Muscle of arm (tissue), 12 donors: Measurements from ENCODE around the gene TSPAN9. TPM values are rescaled to one million over a fixed set of nuclear protein-coding genes. Genes with fewer than 3 reads are reported as not detected.

Experiments used
- DNase-seq: peaks from one replicate; pipeline ENCODE4 v3.0.0-alpha.2; 2013
- polyA plus RNA-seq, 12 donors: library from polyadenylated mRNA; unstranded; fragments of 120-200 nt; gene quantifications; one replicate each; pipeline ENCODE4 v1.2.1, GENCODE V29; 2013; ENCODE audit not compliant: insufficient read length in 12 of 12

Gene TSPAN9
- polyA plus RNA-seq, 12 donors: 55.2 to 563 (median 115) TPM

DNA sequence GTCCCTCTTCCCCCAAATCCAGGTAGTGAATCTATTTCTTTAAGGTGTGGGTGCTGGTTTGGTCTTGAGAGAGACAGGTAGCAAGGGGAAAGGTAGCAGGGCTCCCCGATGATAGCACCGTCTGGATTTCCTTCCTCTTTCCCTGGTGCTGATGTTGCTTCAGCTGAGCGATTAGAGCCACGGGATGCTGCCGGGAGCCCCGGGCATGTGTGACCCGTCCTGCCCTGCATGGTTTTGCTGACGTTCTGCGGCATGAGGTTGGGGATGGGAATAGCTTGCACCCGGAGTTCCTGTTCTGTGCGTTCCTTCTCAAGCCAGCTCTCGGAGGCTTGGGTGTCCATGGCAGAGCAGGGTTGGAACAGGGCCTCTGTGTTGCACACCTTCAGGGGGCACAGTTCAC lies 107.3 kb downstream of the TSPAN9 start:
- no peak for DNase-seq

DNA sequence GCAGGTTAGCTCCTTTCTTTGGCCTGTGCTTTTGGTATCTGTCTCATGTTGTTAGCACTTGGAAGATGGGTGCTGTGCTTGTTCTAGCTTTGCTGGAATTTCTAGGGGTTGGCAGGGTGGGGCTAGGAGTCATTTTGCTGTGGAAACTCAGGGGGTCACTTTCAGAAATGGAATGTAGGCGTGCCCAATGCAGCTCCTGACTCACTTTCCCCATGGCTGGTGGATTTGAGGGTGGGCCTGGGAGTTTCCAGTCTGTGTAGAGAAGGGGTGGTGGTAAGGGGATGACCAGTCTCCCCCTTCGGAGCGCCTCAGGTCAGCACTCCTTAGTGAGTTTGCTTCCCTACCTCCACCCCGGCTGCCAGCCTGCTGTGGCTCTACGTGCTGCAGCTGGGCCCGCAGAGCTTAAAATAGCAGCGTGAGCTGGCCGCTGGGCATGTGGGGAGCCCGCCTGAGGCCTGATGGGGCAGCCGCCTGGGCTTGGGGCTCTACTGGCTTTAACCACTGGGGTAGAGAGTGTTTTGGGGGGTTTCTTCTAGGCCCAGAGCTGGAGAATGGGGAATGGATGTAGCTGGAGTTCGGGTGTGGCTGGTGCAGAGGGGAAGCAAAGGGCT lies 108.2 kb downstream of the TSPAN9 start:
- DNase-seq: no peak

DNA sequence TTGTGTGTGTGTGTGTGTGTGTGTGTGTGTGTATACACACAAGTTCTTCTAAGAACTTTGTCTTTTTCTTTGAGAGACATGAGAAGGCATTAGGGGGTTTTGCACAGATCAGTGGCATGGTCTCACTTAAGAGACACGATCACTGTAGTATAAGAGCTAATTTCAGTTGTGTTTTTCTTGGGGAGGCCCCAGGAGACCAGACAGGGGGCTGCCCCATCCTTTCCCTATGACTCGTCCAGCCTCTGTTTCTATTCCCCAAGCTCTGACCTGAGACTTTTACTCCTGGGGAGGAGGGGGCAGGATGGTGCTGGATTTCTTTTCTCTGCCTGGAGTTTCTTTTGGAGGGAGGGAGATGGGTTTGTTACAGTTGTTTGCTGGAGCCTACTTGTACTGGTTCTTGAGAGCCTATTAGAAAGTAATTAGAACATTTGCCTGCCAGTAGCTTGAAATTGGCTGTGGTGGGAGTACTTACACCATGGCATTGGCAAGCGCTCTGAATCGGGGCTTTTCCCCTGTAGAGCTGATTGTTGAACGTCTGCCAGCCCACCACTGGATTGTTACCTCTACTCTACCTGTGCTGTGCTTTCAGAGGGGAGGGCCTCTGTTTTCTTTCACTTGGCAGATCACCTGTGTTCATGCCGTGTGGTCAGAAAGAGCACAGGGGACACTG lies 109.5 kb downstream of the TSPAN9 start:
- no peak for DNase-seq

DNA sequence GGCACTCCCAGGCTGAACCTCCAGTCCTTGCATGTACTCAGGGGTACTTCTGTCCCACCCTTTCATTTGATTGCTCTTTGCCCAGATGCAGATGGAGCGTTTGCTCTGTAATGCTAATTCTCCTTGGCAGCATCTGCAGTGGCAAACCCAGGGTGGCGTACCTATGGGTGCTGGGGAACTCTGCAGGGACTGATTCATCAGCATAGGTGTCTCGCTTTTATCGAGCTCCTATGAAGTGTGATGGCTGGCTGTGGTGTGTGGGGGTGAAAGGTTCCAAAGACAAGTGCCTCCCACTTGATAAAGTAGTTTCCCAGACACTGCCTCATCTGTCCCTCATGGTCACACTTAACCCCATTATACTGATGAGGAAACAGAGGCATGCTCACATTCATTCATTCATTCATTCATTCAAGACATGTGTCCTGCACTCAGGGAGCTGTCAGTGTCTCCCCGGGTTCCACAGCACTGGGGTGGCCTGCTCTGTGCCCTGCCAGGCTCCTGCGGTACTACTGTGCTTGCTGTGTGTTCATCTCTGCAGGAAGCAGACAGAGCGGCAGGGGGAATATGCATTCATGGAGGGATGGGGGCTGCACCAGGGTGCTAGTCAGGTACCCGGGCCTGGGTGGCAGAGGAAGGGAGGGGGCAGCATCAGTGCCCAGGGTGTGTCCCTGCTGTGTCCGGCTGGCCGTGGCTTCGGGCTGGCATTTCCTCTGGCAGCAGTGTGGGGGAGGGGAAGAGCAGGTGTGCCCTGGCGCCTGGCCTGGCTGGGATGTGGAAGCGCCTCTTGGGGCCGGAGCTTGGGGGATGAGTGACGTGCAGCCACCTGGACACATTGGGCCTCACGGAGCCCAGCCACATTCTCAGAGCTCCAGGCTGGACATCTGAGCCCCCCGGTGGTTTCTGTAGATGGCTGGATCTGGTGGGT lies 110.9 kb downstream of the TSPAN9 start:
- DNase-seq: no peak

DNA sequence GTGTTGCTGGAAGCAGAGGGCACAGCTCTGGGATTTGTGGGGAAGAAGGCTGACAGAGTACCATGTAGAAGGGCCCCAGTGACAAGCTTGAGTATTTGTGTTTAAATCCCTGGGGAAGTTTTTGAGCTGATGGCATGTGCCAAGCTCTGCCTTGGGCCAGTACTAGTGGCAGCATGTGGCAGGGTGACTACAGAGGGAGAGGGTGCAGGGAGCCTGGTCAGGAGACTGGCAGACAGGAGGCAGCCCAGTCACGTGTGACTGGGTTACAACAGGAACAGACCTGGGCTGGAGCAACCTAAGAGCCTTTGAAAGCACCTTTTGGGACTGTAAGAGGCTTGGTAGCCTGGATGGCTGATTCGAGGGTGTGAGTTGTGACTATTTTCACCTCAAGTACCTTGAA lies 112.1 kb downstream of the TSPAN9 start:
- no peak for DNase-seq

DNA sequence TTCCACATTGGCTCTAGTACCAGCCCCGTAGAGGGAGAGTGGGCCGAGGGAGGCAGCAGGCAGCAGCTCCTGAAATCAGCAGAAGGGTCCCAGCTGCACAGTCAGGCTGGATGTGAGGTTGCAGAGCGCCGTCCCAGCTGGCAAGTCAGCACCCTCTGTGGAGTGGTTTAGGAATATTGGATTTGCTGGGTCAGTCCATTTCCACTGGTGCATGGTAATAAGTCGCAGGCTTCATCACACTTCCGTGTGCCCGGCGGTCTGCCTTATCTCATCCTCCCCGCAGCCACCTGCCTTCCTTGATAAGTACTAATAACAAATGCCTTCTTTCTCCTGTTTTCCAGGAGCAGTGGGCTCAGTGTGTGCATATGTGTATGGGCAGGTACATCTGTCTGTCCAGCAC lies 112.9 kb downstream of the TSPAN9 start:
- no peak for DNase-seq

DNA sequence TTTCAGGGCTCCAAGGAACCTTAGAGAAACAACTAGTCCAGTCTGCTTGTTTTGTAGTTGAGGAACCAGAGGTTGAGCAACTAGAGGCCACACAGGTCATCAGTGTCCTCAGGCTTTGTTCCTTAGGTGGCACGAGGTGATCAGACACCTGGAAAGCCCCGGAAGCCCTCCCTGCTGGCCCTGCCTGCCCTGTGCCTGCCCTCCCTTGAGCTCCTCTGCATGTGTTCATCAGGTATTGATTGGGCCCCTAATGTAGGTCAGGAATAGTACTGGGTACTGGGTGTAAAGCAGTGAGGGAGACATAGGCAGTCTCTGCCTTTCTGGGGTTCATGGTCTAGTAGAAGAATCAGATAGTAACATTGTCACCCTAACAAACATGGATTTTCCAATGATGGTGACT lies 114.3 kb downstream of the TSPAN9 start:
- DNase-seq: no peak

DNA sequence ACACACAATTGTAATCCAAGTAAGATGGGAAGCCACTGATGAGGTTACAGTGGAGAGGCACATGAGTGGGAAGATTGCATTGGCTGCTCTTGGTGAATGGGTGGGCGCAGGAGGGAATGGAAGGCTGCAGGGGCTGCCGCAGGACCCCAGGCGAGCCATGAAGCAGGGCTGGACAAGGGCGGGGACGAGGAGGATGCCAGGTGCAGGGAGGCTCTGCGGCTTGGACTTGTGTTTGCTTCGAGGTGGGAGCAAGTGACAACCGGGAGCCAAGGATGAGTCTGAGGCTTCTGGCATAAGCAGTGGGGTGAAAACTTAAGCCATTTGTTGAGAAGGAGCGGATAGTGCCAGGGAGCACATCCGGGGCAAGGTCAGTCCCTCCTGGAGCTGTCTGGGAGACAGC lies 115.0 kb downstream of the TSPAN9 start:
- DNase-seq: no peak

DNA sequence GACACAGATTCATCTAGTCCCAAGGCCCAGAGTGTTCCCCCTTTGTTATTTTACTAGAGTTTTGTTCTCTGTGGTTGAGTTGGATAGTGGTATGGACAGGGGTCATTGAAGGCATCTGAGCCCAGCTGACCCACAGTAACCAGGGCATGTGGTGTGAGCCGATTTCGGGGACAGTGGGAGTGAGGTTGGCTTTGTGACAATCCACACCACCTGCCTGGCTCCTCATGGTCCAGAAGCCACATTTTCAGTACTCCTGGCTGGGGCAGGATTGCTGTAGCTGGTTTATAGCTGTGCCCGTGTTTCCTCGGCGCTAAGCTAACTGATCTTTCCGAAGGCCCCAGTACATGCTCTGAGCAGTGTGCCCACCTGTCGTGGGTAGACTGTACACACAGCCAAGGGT lies 116.0 kb downstream of the TSPAN9 start:
- DNase-seq: no peak

DNA sequence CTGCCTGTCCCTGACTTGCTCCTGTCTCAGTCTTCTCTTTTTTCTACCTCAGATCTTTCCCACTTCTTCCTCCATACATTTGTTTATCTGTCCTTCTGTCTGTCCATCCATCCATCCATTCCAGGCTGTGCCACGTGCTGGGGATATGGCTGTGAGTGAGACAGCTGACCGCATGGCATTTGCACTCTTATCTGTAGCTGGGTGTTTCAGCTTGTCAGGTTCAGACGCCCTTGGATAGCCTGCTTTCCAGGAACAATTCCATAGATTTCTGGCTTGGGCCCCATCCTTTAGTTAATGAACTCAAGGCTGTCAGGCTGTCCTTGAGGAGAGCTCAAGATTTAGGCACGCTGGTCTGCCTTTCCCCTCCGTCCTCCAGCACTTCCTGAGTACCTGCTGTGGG lies 116.6 kb downstream of the TSPAN9 start:
- no peak for DNase-seq

DNA sequence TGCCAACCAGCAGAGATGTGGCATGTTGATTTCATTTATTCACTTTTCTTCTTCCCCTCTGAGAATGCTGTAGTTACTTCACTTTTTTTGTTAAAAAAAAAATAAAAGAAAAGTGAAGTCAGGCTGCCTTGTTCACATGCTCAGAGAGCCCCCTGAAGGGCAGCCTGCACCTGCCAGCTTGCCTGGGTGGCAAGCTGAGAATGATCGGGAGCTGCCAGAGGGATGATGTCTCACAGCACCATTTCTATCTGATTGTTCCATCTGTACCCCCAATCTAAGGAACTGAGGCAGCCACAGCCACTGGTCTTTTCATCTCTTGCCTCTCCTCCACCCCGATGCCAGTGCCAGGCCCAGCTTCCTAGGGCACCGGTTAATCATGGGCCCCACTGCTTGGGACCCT lies 118.2 kb downstream of the TSPAN9 start:
- DNase-seq: no peak

DNA sequence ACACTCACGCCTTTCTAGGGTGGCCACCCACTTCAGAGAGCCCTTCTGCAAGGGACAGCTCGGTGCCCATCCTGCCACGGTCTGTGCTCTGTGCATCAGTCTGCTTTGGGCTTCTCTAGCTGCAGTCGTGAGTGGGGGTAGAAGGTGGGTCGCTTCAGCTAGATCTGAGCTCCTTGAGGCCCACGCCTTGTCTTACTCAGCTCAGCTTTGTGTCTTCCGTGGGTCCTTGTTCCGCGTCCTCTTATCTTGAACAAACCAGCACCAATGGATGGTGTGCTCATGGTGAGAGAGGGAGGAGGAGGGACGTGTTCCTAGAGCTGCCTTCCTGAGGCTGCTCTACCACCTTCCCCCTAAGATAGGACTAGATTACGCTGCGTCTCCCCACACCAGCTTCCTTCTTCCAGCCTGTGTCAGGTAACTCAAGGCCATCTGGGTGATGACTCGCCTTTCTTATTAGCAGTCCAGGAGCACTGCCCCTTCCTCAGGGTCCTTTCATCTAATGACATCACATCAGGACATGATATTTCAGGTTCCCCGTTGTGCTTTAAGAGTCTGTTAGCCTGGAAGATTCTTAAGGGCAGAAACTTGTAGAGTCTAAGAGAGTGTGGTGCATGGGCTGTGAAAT lies 118.8 kb downstream of the TSPAN9 start:
- no peak for DNase-seq

DNA sequence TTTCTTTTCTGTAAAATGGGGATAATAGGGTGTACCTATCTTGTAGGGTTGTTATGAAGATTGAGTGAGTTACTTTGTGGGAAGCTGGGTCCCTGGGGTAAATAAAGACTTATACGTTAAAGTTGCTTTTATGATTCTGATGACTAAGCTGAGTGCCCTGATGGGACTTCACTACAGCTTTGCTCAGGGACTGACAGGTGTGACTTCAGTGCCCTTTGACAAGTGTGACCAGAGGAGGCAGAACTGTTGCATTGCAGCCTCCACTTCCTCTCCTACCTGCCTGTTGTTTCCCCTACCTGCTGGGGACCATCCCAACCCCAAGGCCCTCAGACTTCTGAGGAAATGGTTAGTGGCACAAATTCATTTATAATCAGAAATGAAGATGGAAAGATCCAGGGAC lies 119.3 kb downstream of the TSPAN9 start:
- no peak for DNase-seq

DNA sequence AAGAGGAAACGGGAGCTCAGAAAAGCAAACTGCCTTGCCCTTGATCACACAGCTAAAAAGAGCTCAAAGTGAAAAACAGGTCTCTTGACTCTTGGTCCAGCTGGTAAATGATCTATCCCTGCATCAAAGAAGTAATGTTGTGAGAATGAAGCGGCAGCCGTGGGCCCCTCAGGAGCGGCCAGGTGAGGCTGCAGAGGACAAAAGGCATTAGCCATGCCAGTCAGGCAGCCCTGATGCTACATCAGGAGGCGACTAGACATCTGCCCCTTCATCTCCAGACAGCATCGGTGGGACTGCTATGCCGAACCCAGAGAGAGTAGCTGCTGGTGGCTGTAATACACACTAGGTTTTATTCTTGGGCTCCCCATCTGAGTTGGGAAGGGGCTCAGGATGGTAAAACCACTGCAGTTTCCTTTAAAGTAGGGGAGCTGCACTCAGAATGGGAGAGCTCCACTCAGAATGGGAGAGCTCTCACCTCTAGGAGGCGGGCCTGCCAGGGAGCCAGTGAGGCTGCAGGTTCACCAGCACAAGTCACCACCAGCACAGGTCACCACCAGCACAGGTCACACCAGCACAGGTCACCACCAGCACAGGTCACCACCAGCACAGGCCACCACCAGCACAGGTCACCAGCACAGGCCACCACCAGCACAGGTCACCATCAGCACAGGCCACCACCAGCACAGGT lies 120.1 kb downstream of the TSPAN9 start:
- no peak for DNase-seq

DNA sequence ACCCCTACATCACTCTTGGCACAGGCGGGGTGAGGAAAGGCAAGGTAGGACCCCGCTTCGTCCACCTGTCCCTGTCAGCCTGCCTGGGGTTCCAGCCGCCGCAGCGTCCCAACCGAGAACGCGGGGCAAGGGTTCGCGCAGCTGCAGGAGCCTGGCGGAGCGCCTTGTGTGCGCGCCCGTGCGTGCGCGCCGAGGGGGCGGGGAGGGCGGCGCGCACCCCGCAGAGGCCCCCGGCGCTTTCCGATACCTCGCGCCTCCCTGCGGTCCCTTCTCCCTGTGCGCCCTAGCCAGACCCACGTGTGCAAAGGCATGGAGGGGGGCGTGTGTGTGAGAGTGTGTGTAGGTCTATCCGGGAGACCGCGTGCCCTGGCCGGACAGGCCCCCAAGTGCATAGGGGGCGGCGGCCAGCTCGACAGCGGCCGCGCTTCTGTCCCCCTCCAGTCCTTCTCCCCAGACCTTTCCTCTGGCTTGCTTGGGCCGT lies 122.4 kb downstream of the TSPAN9 start:
- no peak for DNase-seq

DNA sequence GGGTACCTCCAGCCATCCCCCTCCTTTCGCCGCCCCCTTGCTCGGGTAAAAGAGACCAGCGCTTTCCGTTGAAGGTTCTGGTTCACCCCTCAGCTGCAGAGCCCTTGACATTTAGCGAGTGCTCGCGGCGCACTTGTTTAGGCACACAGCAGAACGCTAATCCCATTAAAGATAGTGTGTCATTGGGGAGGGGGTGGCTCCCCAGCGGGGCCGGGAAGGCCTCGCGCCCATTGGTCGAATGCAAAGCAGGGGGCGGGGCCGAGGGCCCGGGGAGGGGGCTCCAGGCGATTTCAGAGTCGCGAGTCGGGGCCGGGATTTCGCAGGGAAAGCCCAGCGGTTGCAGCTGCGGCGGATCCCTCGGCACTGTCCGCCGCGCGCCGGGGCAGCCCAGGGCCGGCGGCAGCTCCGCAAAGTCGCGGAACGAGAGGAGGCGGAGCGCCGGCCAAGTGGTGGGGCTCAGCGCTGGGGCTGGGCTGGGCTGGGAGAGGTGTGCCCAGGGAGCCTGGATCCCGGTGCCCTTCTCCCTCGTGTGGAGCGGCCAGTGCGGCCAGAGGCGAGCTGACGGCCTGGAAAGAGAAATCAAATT lies 122.9 kb downstream of the TSPAN9 start:
- DNase-seq: peak; percentile 78

DNA sequence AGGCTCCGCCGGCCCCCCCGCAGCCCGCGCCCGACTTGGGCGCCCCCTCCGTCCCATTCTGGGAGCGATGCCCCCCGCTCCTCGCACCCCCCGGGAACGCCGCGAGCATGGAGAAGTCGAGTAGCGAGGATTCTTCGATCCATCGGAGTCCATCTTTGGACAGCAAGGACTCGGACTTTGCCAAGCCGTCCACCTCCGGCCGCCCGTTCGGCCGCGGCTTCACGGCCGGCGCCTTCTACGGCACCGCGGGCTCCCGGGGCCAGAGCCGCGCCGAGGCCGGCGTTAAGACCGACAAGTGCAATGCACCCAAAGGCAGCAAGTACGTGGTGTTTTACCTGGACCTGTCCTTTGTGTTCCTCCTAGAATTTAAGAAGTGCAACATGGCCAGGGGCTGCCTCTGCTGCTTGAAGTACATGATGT lies 123.6 kb downstream of the TSPAN9 start:
- no peak for DNase-seq

DNA sequence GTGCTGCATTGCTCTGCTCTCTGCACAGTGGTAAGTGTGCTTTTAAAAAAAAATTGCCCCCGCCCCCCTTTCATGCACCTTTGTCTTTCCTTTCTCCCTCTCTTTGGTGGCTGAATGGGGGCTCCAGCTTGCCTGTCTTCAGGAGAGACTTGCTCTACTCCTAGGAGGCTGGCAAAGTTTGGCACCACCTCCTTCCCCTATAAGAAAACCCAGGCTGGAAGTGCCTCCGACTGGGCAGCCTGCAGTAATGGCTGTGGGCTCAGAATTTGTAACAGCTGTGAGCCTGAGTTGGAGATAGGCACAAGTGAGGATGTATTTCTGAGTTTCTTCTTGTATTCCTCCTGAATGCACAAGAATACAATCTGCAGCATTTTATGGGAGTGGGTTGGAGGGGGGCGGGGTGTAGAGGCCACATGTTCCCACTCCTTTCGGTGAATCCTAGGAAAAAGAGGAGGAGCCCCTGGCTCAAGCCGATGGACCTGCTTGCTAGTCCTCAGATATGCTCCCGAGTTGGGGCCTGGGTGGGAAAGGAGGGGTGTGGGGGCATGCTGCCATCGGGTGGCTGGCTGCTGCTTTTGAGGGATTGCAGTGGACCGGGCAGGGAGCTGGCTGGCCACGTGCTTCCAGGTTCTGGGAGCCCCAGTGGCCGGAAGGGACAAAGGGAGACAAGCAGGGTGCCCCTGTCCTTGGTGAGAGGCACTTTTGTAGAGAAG lies 124.3 kb downstream of the TSPAN9 start:
- DNase-seq: no peak

DNA sequence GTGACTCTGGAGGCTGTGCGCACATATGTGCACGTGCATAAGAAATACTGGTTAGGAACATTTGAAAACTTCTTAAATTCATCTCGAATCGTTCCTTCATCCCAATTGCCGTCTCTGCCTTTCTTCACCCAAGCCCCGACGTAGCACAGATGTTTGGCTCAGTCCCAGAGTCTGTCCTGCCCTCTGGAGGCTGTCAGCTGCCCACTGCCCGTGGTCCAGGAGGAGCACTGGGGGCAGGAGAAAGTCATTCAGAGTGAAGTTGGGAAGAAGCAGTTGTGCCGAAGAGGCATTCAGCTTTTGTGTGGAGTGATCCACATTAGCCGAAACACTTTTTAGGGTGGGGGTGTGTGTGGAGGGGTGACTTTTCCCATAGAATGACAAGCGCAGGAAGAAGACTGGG lies 124.9 kb downstream of the TSPAN9 start:
- DNase-seq: no peak

DNA sequence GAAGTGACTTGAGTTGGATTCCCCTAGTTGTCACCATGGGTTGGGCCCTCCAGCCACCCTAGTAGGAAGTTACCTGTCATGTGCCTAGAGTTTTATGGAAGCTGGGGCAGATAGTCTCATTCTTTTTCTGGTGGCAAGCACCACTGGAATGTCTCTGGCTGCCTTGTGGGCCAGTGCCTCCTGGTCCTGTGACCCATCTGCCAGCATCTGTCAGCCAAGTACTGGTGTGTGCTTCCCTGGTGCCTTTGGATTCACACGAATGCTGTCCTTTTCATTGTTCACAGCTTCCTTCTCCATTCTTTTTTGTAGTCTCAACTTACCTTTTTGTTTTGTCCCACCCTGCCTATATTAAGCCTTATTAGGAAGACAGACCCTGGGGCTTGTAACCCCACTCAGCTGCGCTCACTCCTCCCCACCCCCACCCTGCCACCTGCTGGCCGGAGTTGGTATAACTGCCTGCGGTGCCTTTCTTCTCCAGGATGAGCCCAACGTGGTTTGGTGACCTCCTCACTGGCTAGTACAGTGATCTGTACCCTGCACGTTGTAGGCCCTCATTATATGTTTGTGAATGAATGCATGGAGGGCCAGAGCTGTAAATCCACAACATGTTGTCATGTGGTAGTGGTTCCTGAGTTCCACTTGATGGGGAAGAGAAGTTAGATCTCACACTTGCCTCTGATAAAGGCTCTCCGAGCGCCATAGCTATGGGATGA lies 125.7 kb downstream of the TSPAN9 start:
- peak; percentile 74 for DNase-seq
